Liver (tissue), 9 donors: ENCODE data around the gene CMTM2. TPM values are rescaled to one million over a fixed set of nuclear protein-coding genes. Genes with fewer than 3 reads are reported as not detected.

Experiments
- DNase-seq: peaks from one replicate; pipeline ENCODE4 v3.0.0-alpha.2; 2017; ENCODE audit warnings: low spot score
- H3K27ac ChIP-seq, 2 donors: one replicate each; pipeline ENCODE4 v1.7.0; 2013; ENCODE audit warnings: inconsistent platforms in 2 of 2, low read length in 2 of 2, control low read depth in 1 of 2, low read depth in 1 of 2, mild to moderate bottlenecking in 1 of 2
- H3K27me3 ChIP-seq, 4 donors: one replicate each; pipeline versions ENCODE4 v1.6.1 to v1.7.0; 2013; ENCODE audit warnings: low read length in 3 of 4, inconsistent platforms in 1 of 4, mild to moderate bottlenecking in 1 of 4, moderate library complexity in 1 of 4; ENCODE audit not compliant: control insufficient read depth in 4 of 4, insufficient read depth in 4 of 4
- H3K36me3 ChIP-seq, 4 donors: one replicate each; pipeline versions ENCODE4 v1.6.1 to v1.7.0; 2013; ENCODE audit warnings: low read length in 3 of 4, mild to moderate bottlenecking in 3 of 4, low read depth in 1 of 4, moderate library complexity in 1 of 4; ENCODE audit not compliant: control insufficient read depth in 4 of 4, insufficient read depth in 3 of 4
- H3K4me1 ChIP-seq, 4 donors: one replicate each; pipeline versions ENCODE4 v1.6.1 to v1.7.0; 2013; ENCODE audit warnings: low read length in 3 of 4, mild to moderate bottlenecking in 3 of 4, moderate library complexity in 1 of 4; ENCODE audit not compliant: control insufficient read depth in 4 of 4, insufficient read depth in 4 of 4
- H3K4me3 ChIP-seq, 3 donors: one replicate each; pipeline versions ENCODE4 v1.6.1 to v1.7.0; 2013; ENCODE audit warnings: low read length in 3 of 3, control low read depth in 1 of 3, low read depth in 1 of 3, mild to moderate bottlenecking in 1 of 3
- H3K9ac ChIP-seq, 2 donors: one replicate each; pipeline ENCODE4 v1.7.0; 2013; ENCODE audit warnings: low read length in 2 of 2, mild to moderate bottlenecking in 2 of 2, moderate library complexity in 2 of 2, control low read depth in 1 of 2, low read depth in 1 of 2
- H3K9me3 ChIP-seq, 4 donors: one replicate each; pipeline versions ENCODE4 v1.6.1 to v1.7.0; 2013; ENCODE audit warnings: low read length in 3 of 4; ENCODE audit not compliant: control insufficient read depth in 4 of 4
- ATF3 ChIP-seq: IDR thresholded peaks from 2 replicates; pipeline ENCODE4 v1.6.1; 2016; ENCODE audit warnings: antibody characterized with exemption
- CTCF ChIP-seq: fragments of 150-350 bp; IDR thresholded peaks from 2 replicates; pipeline ENCODE4 v1.5.1; 2017; ENCODE audit warnings: improper control_type of control experiment, low read depth, low read length; ENCODE audit not compliant: missing input control
- EGR1 ChIP-seq, 2 donors: IDR thresholded peaks; 2 replicates each; pipeline ENCODE4 v1.6.1; 2016 to 2018; ENCODE audit warnings: antibody characterized with exemption in 2 of 2, low read depth in 2 of 2
- FOXA1 ChIP-seq: IDR thresholded peaks from 2 replicates; pipeline ENCODE4 v1.6.1; 2016; ENCODE audit warnings: antibody characterized with exemption
- FOXA2 ChIP-seq: IDR thresholded peaks from 2 replicates; pipeline ENCODE4 v1.6.1; 2016; ENCODE audit warnings: antibody characterized with exemption
- GABPA ChIP-seq, 2 donors: IDR thresholded peaks in 1 of 2; conservative IDR thresholded peaks in 1 of 2; 2 replicates each; pipeline ENCODE4 v1.6.1; 2016; ENCODE audit warnings: antibody characterized with exemption in 2 of 2, mild to moderate bottlenecking in 1 of 2, moderate library complexity in 1 of 2
- HNF4A ChIP-seq, 2 donors: conservative IDR thresholded peaks; 2 replicates each; pipeline ENCODE4 v1.6.1; 2016; ENCODE audit warnings: antibody characterized with exemption in 2 of 2, mild to moderate bottlenecking in 2 of 2
- HNF4G ChIP-seq: IDR thresholded peaks from 2 replicates; pipeline ENCODE4 v1.6.1; 2016; ENCODE audit warnings: antibody characterized with exemption
- JUND ChIP-seq, 2 donors: IDR thresholded peaks; 2 replicates each; pipeline ENCODE4 v1.6.1; 2016; ENCODE audit warnings: antibody characterized with exemption in 2 of 2
- MAX ChIP-seq: IDR thresholded peaks from 2 replicates; pipeline ENCODE4 v1.6.1; 2016; ENCODE audit warnings: antibody characterized with exemption
- NR2F2 ChIP-seq: IDR thresholded peaks from 2 replicates; pipeline ENCODE4 v1.6.1; 2016; ENCODE audit warnings: antibody characterized with exemption
- RAD21 ChIP-seq, 2 donors: IDR thresholded peaks; 2 replicates each; pipeline ENCODE4 v1.6.1; 2016; ENCODE audit warnings: antibody characterized with exemption in 2 of 2, mild to moderate bottlenecking in 2 of 2
- REST ChIP-seq: IDR thresholded peaks from 2 replicates; pipeline ENCODE4 v1.6.1; 2016; ENCODE audit warnings: antibody characterized with exemption, mild to moderate bottlenecking
- RXRA ChIP-seq, 2 donors: IDR thresholded peaks; 2 replicates each; pipeline ENCODE4 v1.6.1; 2017 to 2018; ENCODE audit warnings: antibody characterized with exemption in 2 of 2, mild to moderate bottlenecking in 1 of 2
- SP1 ChIP-seq: IDR thresholded peaks from 2 replicates; pipeline ENCODE4 v1.6.1; 2018; ENCODE audit warnings: antibody characterized with exemption, mild to moderate bottlenecking
- TAF1 ChIP-seq: conservative IDR thresholded peaks from 2 replicates; pipeline ENCODE4 v1.6.1; 2016; ENCODE audit warnings: antibody characterized with exemption, mild to moderate bottlenecking
- YY1 ChIP-seq: IDR thresholded peaks from 2 replicates; pipeline ENCODE4 v1.6.1; 2016; ENCODE audit warnings: antibody characterized with exemption, mild to moderate bottlenecking
- ZBTB33 ChIP-seq: IDR thresholded peaks from 2 replicates; pipeline ENCODE4 v1.6.1; 2016; ENCODE audit warnings: antibody characterized with exemption
- WGBS: extraction: QIAGEN DNeasy Blood & Tissue Kit; methylation state at CpG from one replicate; pipeline ENCODE4 v1.1.7; 2013; 5-methylcytosine and 5-hydroxymethylcytosine counted together
- polyA plus RNA-seq, 2 donors: library from polyadenylated mRNA; stranded (reverse) in 1 of 2; unstranded in 1 of 2; fragments of 200-250 nt in 1 of 2; fragments of >200 nt in 1 of 2; fragmentation: Nextera tagmentation in 1 of 2; extraction: Ambion mirVana in 1 of 2; gene quantifications; one replicate each; pipeline versions ENCODE4 v1.2.1 to v1.2.3, GENCODE V29; 2013 to 2015
- total RNA-seq, 2 donors: library from RNA; depleted of rRNA; stranded (reverse); fragments of >200 nt; gene quantifications; one replicate each; pipeline ENCODE4 v1.2.3, GENCODE V29; 2014
- donor health status: healthy.
- donor health status: healthy.
- donor health status: healthy.
- donor health status: healthy.
- donor health status: healthy.

The CMTM2 gene
- total and polyA plus RNA-seq, 4 donors = 0.50 to 1.1 (median 0.62) TPM

- H3K27ac ChIP-seq = no peak overlapping the region
- 94% methylated on average over 4 of the region's 4 CpGs for whole genome bisulfite sequencing
- no peak overlapping the region for H3K9ac ChIP-seq
- H3K36me3 ChIP-seq = no peaks in the 10 kb centered on the region
- H3K4me1 ChIP-seq = peaks cover 4 to 12% (median 5%) of the 10 kb centered on the region in 4 donors
- H3K4me3 ChIP-seq = no peak overlapping the region
- H3K27me3 ChIP-seq = peaks cover 0 to 9% (median 0%) of the 10 kb centered on the region in 4 donors
- TF ChIP-seq CTCF (no peak), NR2F2 (no peak), EGR1 (IDR thresholded peaks at IDR 0.05; ENCODE audit: low read depth in 2 of 2) (no peak), FOXA2 (no peak), RXRA (IDR thresholded peaks at IDR 0.05) (no peak), HNF4A (conservative IDR thresholded peaks at IDR 0.05) (no peak), YY1 (no peak), SP1 (no peak), JUND (IDR thresholded peaks at IDR 0.05) (no peak), GABPA (IDR thresholded peaks at IDR 0.05 in 1 of 2, conservative IDR thresholded peaks at IDR 0.05 in 1 of 2) (no peak), TAF1 (no peak), ATF3 (no peak), ZBTB33 (no peak), MAX (no peak), RAD21 (IDR thresholded peaks at IDR 0.05) (no peak), FOXA1 (no peak), HNF4G (no peak), REST (no peak)
- DNase-seq = no peak
- H3K9me3 ChIP-seq = no peaks in the 10 kb centered on the region
Measured at GRCh38 chr16:66580605-66581209, 1.4 kb downstream of the CMTM2 start.
